CD4-positive, alpha-beta T cell treated with Interleukin-17A for 1 hour (primary cell): ENCODE data around the gene DET1.

Source experiments
- DNase-seq: peaks from one replicate; pipeline ENCODE4 v3.0.0-alpha.2; 2020

Gene DET1

DNA sequence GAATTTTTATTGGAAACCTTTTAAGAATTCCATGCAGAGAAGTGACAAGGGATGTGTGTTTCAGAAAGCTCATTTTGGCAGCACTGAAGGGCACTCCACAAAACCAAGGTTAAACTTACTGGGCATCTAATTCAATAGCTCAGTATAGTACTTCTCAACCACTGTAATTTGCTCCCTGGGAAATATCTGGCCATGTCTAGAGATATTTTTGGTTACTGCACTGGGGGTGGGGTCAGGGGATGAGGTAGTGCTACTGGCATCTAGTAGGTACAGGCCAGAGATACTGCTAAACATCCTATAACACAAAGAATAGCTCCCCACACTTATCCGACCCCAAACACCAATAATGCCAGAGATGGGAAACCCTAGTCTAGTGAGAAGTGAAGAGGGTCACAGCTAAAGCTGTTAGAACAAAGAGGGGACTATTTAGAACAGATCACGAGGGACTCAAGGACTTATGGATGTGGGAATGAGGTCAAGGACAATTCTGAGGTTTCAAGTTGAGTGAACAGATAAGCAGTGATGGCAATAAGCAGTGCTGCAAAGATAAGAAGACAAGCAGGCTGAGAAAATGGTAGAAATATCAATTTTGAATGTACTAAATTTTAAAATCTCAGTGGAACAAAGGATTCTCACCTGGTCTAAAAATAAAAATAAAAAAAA lies 82.5 kb downstream of the DET1 start:
- DNase-seq = no peak
